Activated naive CD8-positive, alpha-beta T cell treated with anti-CD3 and anti-CD28 coated beads, Interleukin-2, amount 50 U/mL, for 24 hours (primary cell): Measurements from ENCODE around the gene PRR27.

ENCODE experiments used
- ATAC-seq: fragments of 150-1000 bp; cut with Tn5 transposase; one replicate; pipeline ENCODE4 v1.10.0; 2021
- DNase-seq: peaks from one replicate; pipeline ENCODE4 v3.0.0; 2021
- H3K27ac Mint-ChIP-seq: one replicate; pipeline ENCODE4 v1.8.0; 2021; ENCODE audit warnings: mild to moderate bottlenecking, mixed read lengths
- H3K27me3 Mint-ChIP-seq: one replicate; pipeline ENCODE4 v1.8.0; 2021; ENCODE audit warnings: mixed read lengths
- H3K36me3 Mint-ChIP-seq: one replicate; pipeline ENCODE4 v1.8.0; 2021; ENCODE audit warnings: low read depth, mixed read lengths
- H3K4me1 Mint-ChIP-seq: one replicate; pipeline ENCODE4 v1.8.0; 2021; ENCODE audit warnings: mixed read lengths
- H3K4me3 Mint-ChIP-seq: one replicate; pipeline ENCODE4 v1.8.0; 2021; ENCODE audit warnings: mild to moderate bottlenecking, moderate library complexity, mixed read lengths
- H3K9me3 Mint-ChIP-seq: one replicate; pipeline ENCODE4 v1.8.0; 2021; ENCODE audit warnings: mixed read lengths

PRR27 gene

GRCh38 chr4:70153937-70154336, at the start of gene PRR27:
PRR27 (plus strand) TSS chr4:70154237; CDS start chr4:70154376, 139 bp downstream.
- DNase-seq (no peak), ATAC-seq (no peak)
- Mint-ChIP-seq H3K4me3 (no peak within 1 kb of the TSS), H3K27ac (no peak within 1 kb of the TSS), H3K36me3 (no peaks in the 10 kb centered on the region), H3K4me1 (no peaks in the 10 kb centered on the region), H3K27me3 (no peaks in the 10 kb centered on the region), H3K9me3 (no peaks in the 10 kb centered on the region)

GRCh38 chr4:70110917-70111316, 43.1 kb upstream of the PRR27 start:
- H3K27ac Mint-ChIP-seq: no peak overlapping the region
- no peaks in the 10 kb centered on the region for H3K9me3 Mint-ChIP-seq
- H3K4me3 Mint-ChIP-seq: no peak overlapping the region
- DNase-seq: no peak
- H3K27me3 Mint-ChIP-seq: no peaks in the 10 kb centered on the region
- no peak for ATAC-seq
- no peaks in the 10 kb centered on the region for H3K36me3 Mint-ChIP-seq
- H3K4me1 Mint-ChIP-seq: no peaks in the 10 kb centered on the region

DNA sequence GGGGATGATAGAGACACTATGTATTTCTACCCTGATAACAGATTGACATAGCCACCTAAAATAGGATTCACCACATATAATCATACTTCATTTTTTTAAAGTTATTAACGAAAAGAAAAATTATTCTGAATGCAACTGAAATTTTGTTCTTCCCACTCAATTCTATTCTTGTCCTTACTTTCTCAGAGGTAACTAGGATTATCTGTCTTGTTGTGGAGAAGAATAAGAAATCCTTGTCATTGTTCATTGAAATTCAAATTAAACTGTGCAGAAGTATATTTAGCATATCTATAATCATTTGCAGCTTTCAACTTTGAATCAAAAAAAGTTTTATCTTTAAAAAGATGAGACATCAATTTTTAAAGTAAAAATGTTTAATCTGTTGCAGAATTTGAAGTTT, 40.4 kb upstream of the PRR27 start:
- ATAC-seq: no peak
- Mint-ChIP-seq H3K4me3 (no peak overlapping the region), H3K27ac (no peak overlapping the region), H3K36me3 (no peaks in the 10 kb centered on the region), H3K9me3 (no peaks in the 10 kb centered on the region), H3K4me1 (no peaks in the 10 kb centered on the region), H3K27me3 (no peaks in the 10 kb centered on the region)
- DNase-seq: no peak

DNA sequence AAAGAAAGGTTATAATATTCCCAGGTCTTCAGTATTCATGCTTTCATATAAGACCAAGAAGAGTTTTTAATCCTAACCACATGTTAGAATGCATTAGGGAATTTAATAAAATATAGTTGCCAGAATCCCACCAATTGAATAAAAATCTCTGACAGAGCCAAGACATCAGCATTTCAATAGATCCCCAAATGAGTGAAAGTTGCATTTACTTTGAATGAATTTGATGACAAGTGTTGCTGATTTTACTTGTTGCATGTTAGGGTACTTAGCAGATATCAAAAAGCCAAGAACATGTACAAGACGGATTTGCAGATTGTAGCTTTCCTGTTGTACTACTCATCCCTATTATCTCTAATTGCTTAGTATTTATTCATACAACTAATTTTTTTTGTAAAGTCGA, 39.9 kb upstream of the PRR27 start:
- H3K27me3 Mint-ChIP-seq: no peaks in the 10 kb centered on the region
- no peaks in the 10 kb centered on the region for H3K36me3 Mint-ChIP-seq
- ATAC-seq: no peak
- no peaks in the 10 kb centered on the region for H3K9me3 Mint-ChIP-seq
- DNase-seq: no peak
- H3K4me1 Mint-ChIP-seq: no peaks in the 10 kb centered on the region
- H3K27ac Mint-ChIP-seq: no peak overlapping the region
- no peak overlapping the region for H3K4me3 Mint-ChIP-seq

- Mint-ChIP-seq H3K27me3 (no peaks in the 10 kb centered on the region), H3K27ac (no peak overlapping the region), H3K36me3 (no peaks in the 10 kb centered on the region), H3K4me3 (no peak overlapping the region), H3K4me1 (no peaks in the 10 kb centered on the region), H3K9me3 (no peaks in the 10 kb centered on the region)
- no peak for DNase-seq
- no peak for ATAC-seq
Measured at GRCh38 chr4:70120323-70120722, 33.7 kb upstream of the PRR27 start.

DNA sequence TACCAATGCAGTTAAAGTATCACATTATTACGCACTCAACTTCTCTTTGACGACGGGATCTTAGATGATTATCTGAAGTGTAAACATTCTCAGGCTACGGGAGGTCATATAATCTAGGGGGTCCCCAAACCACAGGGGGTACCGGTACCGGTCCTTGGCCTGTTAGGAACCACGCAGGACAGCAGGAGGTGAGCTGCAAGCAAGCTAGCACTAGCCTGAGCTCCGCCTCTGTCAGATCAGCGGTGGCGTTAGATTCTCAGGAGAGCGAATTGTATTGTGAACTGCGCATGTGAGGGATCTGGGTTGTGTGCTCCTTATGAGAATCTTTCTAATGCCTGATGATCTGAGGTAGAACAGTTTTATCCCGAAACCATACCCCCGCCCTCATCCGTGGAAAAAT, 20.6 kb upstream of the PRR27 start:
- DNase-seq: no peak
- Mint-ChIP-seq H3K36me3 (no peaks in the 10 kb centered on the region), H3K4me3 (no peak overlapping the region), H3K4me1 (no peaks in the 10 kb centered on the region), H3K27me3 (no peaks in the 10 kb centered on the region), H3K9me3 (no peaks in the 10 kb centered on the region), H3K27ac (no peak overlapping the region)
- ATAC-seq: no peak

DNA sequence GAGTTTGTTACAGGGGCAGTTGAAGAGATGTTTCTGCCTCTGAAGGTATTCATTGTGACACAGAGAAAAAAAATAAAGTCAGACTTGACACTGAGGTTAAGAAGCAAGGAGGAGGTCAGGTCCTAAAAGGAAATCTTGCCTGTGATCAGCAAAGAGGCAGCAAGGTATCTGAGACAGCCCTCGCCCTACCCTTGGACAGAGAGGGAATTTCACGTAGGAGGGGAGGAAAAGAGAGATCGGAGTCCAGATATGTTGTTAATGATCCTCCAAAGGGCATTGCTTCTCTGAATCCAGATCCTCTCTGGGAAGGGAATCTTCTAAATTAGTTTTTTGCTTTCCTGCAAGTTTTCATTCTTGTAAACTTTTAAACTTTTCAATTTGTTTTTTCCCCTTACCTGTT, 15.3 kb upstream of the PRR27 start:
- no peak for DNase-seq
- H3K9me3 Mint-ChIP-seq: no peaks in the 10 kb centered on the region
- no peak overlapping the region for H3K4me3 Mint-ChIP-seq
- no peaks in the 10 kb centered on the region for H3K4me1 Mint-ChIP-seq
- no peaks in the 10 kb centered on the region for H3K27me3 Mint-ChIP-seq
- H3K27ac Mint-ChIP-seq: no peak overlapping the region
- H3K36me3 Mint-ChIP-seq: no peaks in the 10 kb centered on the region
- ATAC-seq: no peak

DNA sequence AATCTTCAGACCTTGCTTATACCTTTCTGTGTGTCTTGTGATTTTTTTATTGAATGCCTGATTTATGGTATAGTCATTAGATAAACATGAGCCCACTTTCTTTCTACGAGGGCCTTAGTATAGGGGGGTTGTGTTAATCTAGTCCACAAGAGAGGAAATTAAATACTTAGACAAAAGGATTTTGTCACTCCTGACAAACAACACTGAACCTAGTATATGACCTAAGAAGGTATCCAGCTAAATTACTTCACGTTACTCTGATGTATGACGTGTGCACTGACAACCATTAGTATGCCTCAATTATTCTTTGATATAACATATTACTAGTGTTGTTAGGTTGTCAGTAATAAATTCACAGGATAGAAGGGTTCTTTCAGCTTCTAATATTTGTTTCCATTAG, 2.8 kb upstream of the PRR27 start:
- Mint-ChIP-seq H3K4me3 (no peak overlapping the region), H3K27ac (no peak overlapping the region), H3K9me3 (no peaks in the 10 kb centered on the region), H3K4me1 (no peaks in the 10 kb centered on the region), H3K36me3 (no peaks in the 10 kb centered on the region), H3K27me3 (no peaks in the 10 kb centered on the region)
- DNase-seq: no peak
- ATAC-seq: no peak

- no peaks in the 10 kb centered on the region for H3K9me3 Mint-ChIP-seq
- ATAC-seq (no peak), DNase-seq (no peak)
- no peak overlapping the region for H3K4me3 Mint-ChIP-seq
- no peaks in the 10 kb centered on the region for H3K27me3 Mint-ChIP-seq
- no peak overlapping the region for H3K27ac Mint-ChIP-seq
- no peaks in the 10 kb centered on the region for H3K4me1 Mint-ChIP-seq
- H3K36me3 Mint-ChIP-seq: no peaks in the 10 kb centered on the region
Measured at GRCh38 chr4:70152088-70152487, 1.9 kb upstream of the PRR27 start.

DNA sequence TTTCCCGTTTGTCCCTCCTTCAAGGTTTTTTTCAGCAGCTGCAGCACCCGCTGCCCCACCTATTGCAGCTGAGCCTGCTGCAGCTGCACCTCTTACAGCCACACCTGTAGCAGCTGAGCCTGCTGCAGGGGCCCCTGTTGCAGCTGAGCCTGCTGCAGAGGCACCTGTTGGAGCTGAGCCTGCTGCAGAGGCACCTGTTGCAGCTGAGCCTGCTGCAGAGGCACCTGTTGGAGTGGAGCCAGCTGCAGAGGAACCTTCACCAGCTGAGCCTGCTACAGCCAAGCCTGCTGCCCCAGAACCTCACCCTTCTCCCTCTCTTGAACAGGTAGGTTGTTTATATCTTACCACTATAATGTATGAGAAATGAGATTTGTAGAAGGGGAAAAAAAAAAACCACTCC, 4.5 kb downstream of the PRR27 start:
- Mint-ChIP-seq H3K9me3 (no peaks in the 10 kb centered on the region), H3K27me3 (no peaks in the 10 kb centered on the region), H3K4me3 (no peak overlapping the region), H3K36me3 (no peaks in the 10 kb centered on the region), H3K4me1 (no peaks in the 10 kb centered on the region), H3K27ac (no peak overlapping the region)
- DNase-seq (no peak), ATAC-seq (no peak)

- no peak overlapping the region for H3K4me3 Mint-ChIP-seq
- H3K27ac Mint-ChIP-seq: no peak overlapping the region
- H3K36me3 Mint-ChIP-seq: no peaks in the 10 kb centered on the region
- DNase-seq (no peak), ATAC-seq (no peak)
- no peaks in the 10 kb centered on the region for H3K27me3 Mint-ChIP-seq
- no peaks in the 10 kb centered on the region for H3K9me3 Mint-ChIP-seq
- no peaks in the 10 kb centered on the region for H3K4me1 Mint-ChIP-seq
Measured at GRCh38 chr4:70177090-70177489, 23.1 kb downstream of the PRR27 start.

- no peak for ATAC-seq
Measured at GRCh38 chr4:70178075-70178660, 24.1 kb downstream of the PRR27 start.

GRCh38 chr4:70179811-70180210, 25.8 kb downstream of the PRR27 start:
- H3K27me3 Mint-ChIP-seq: no peaks in the 10 kb centered on the region
- H3K36me3 Mint-ChIP-seq: no peaks in the 10 kb centered on the region
- no peak for DNase-seq
- H3K9me3 Mint-ChIP-seq: no peaks in the 10 kb centered on the region
- H3K4me1 Mint-ChIP-seq: no peaks in the 10 kb centered on the region
- H3K27ac Mint-ChIP-seq: no peak overlapping the region
- H3K4me3 Mint-ChIP-seq: no peak overlapping the region
- no peak for ATAC-seq

More at GRCh38 chr4:70178075-70178660, 24.1 kb downstream of the PRR27 start:
- H3K9me3 Mint-ChIP-seq: no peaks in the 10 kb centered on the region
- no peak overlapping the region for H3K27ac Mint-ChIP-seq
- DNase-seq: no peak
- no peaks in the 10 kb centered on the region for H3K4me1 Mint-ChIP-seq
- H3K27me3 Mint-ChIP-seq: no peaks in the 10 kb centered on the region
- H3K4me3 Mint-ChIP-seq: no peak overlapping the region
- no peaks in the 10 kb centered on the region for H3K36me3 Mint-ChIP-seq

GRCh38 chr4:70181864-70182263, 27.8 kb downstream of the PRR27 start:
- H3K27me3 Mint-ChIP-seq: no peaks in the 10 kb centered on the region
- no peaks in the 10 kb centered on the region for H3K36me3 Mint-ChIP-seq
- H3K27ac Mint-ChIP-seq: no peak overlapping the region
- no peaks in the 10 kb centered on the region for H3K4me1 Mint-ChIP-seq
- DNase-seq: no peak
- ATAC-seq: no peak
- H3K9me3 Mint-ChIP-seq: no peaks in the 10 kb centered on the region
- H3K4me3 Mint-ChIP-seq: no peak overlapping the region

GRCh38 chr4:70182517-70183167, 28.6 kb downstream of the PRR27 start:
- no peaks in the 10 kb centered on the region for H3K36me3 Mint-ChIP-seq
- ATAC-seq: no peak
- no peaks in the 10 kb centered on the region for H3K9me3 Mint-ChIP-seq
- H3K4me1 Mint-ChIP-seq: no peaks in the 10 kb centered on the region
- H3K27me3 Mint-ChIP-seq: no peaks in the 10 kb centered on the region
- H3K27ac Mint-ChIP-seq: no peak overlapping the region
- H3K4me3 Mint-ChIP-seq: no peak overlapping the region
- no peak for DNase-seq
